PC-9 (cell line): ENCODE data around the gene LOXL1.

ENCODE experiments used
- EZH2 ChIP-seq: fragments of 200-600 bp; sonication (generic); IDR thresholded peaks from 2 replicates; pipeline ENCODE4 v1.8.0; 2017; ENCODE audit warnings: antibody characterized with exemption, low read depth
- TF ChIP-seq, protein P1 (sequence below): fragments of 200-600 bp; sonication (generic); conservative IDR thresholded peaks from 2 replicates; pipeline ENCODE4 v1.6.1; 2017; ENCODE audit warnings: mixed run types, antibody characterized with exemption, mild to moderate bottlenecking, moderate library complexity

DNA sequence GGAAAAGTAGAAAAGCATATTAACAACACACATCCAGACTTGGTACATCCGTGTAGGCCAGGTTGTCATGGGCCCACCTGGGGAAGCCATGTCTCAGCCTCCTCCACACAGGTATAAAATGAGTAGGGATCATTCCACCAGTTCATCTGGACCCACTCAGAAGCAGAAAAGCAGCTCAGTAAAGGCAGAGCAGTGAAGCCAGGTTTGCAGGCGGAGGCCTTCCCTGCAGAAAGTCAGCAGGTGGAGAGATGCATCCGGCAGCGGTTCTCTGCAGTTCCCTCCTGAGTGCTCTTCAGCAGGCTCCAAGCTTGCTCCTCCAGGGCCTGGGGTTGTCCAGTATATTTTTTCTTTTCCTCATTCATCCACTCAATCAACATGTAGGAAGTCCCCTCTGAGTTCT lies 22.1 kb downstream of the LOXL1 start:
- TF ChIP-seq, protein P1, sequence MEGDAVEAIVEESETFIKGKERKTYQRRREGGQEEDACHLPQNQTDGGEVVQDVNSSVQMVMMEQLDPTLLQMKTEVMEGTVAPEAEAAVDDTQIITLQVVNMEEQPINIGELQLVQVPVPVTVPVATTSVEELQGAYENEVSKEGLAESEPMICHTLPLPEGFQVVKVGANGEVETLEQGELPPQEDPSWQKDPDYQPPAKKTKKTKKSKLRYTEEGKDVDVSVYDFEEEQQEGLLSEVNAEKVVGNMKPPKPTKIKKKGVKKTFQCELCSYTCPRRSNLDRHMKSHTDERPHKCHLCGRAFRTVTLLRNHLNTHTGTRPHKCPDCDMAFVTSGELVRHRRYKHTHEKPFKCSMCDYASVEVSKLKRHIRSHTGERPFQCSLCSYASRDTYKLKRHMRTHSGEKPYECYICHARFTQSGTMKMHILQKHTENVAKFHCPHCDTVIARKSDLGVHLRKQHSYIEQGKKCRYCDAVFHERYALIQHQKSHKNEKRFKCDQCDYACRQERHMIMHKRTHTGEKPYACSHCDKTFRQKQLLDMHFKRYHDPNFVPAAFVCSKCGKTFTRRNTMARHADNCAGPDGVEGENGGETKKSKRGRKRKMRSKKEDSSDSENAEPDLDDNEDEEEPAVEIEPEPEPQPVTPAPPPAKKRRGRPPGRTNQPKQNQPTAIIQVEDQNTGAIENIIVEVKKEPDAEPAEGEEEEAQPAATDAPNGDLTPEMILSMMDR, result no peak
- TF ChIP-seq EZH2, result no peak
